SK-N-SH (cell line): Measurements from ENCODE around the gene RHBDF2. TPM values are rescaled to one million over a fixed set of nuclear protein-coding genes. Genes with fewer than 3 reads are reported as not detected.

Source experiments
- CTCF ChIA-PET: fragments of 300-600, 350-600 bp; formaldehyde crosslinking; extraction: SDS; loops from one replicate; lab custom pipeline; 2021; lab: Yijun Ruan, JAX
- POLR2A ChIA-PET: fragments of 350-600 bp; sonication (Branson Sonifier 250); formaldehyde crosslinking; extraction: SDS; loops from one replicate; lab custom pipeline; 2020; ENCODE audit warnings: antibody characterized with exemption, inconsistent platforms; lab: Yijun Ruan, JAX
- DNase-seq: peaks from one replicate; pipeline ENCODE4 v3.0.0; 2012
- H2AFZ ChIP-seq: fragments of 200-600 bp; sonication (generic); 2 replicates; pipeline ENCODE4 v1.8.1; 2016; ENCODE audit warnings: antibody characterized with exemption, mild to moderate bottlenecking, low read depth
- H3F3A ChIP-seq: fragments of 200-600 bp; sonication (generic); replicated peaks from 2 replicates; pipeline ENCODE3; 2016; ENCODE audit warnings: antibody characterized with exemption, mild to moderate bottlenecking; ENCODE audit not compliant: insufficient read depth
- H3K27ac ChIP-seq, 2 experiments: fragments of 200-500 bp in 1 of 2; fragments of 200-600 bp in 1 of 2; sonication (Bioruptor generic) in 1 of 2; sonication (generic), shearing (Covaris generic) in 1 of 2; 2 replicates each; pipeline versions ENCODE4 v1.5.1 to v1.6.1; 2014 to 2016; ENCODE audit warnings: low read depth in 2 of 2, inconsistent platforms in 1 of 2, low read length in 1 of 2, mild to moderate bottlenecking in 1 of 2, mixed read lengths in 1 of 2
- H3K27me3 ChIP-seq: fragments of 200-600 bp; sonication (generic), shearing (Covaris generic); 2 replicates; pipeline ENCODE4 v1.6.1; 2016; ENCODE audit warnings: mixed run types; ENCODE audit not compliant: insufficient read depth
- H3K36me3 ChIP-seq, 2 experiments: fragments of 200-500 bp in 1 of 2; fragments of 200-600 bp in 1 of 2; sonication (Bioruptor generic) in 1 of 2; sonication (generic) in 1 of 2; replicated peaks in 1 of 2; 2 replicates each; pipeline versions ENCODE3 to v1.5.1; 2014 to 2016; ENCODE audit warnings: low read length in 1 of 2, mild to moderate bottlenecking in 1 of 2; ENCODE audit not compliant: insufficient read depth in 2 of 2, control insufficient read depth in 1 of 2
- H3K4me1 ChIP-seq, 2 experiments: fragments of 200-500 bp in 1 of 2; fragments of 200-600 bp in 1 of 2; sonication (Bioruptor generic) in 1 of 2; sonication (generic), shearing (Covaris generic) in 1 of 2; 2 replicates each; pipeline versions ENCODE4 v1.5.1 to v1.6.1; 2014 to 2016; ENCODE audit warnings: low read depth in 1 of 2, low read length in 1 of 2, mixed run types in 1 of 2; ENCODE audit not compliant: insufficient read depth in 2 of 2, control insufficient read depth in 1 of 2
- H3K4me2 ChIP-seq: fragments of 200-600 bp; sonication (generic), shearing (Covaris generic); 2 replicates; pipeline ENCODE4 v1.6.1; 2017; ENCODE audit warnings: mixed run types
- H3K4me3 ChIP-seq, 2 experiments: fragments of 200-500 bp in 1 of 2; fragments of 200-600 bp in 1 of 2; sonication (Bioruptor generic) in 1 of 2; sonication (generic), shearing (Covaris generic) in 1 of 2; 2 replicates each; pipeline versions ENCODE4 v1.5.1 to v1.8.1; 2014 to 2016; ENCODE audit warnings: low read depth in 2 of 2, inconsistent platforms in 1 of 2, low read length in 1 of 2, mild to moderate bottlenecking in 1 of 2, mixed read lengths in 1 of 2, moderate library complexity in 1 of 2
- H3K79me2 ChIP-seq: fragments of 200-600 bp; sonication (generic); 2 replicates; pipeline ENCODE4 v1.8.1; 2017; ENCODE audit warnings: mild to moderate bottlenecking; ENCODE audit not compliant: insufficient read depth
- H3K9ac ChIP-seq: fragments of 200-600 bp; sonication (generic); 2 replicates; pipeline ENCODE4 v1.6.1; 2017; ENCODE audit warnings: mixed run types
- H3K9me2 ChIP-seq: fragments of 200-600 bp; sonication (generic); 2 replicates; pipeline ENCODE4 v1.6.1; 2017; ENCODE audit warnings: mixed run types
- H3K9me3 ChIP-seq: fragments of 200-600 bp; sonication (generic); 2 replicates; pipeline ENCODE4 v1.6.1; 2017; ENCODE audit warnings: mixed run types, mild to moderate bottlenecking, moderate library complexity
- H4K20me1 ChIP-seq: fragments of 200-600 bp; sonication (generic); 2 replicates; pipeline ENCODE4 v1.6.1; 2017; ENCODE audit warnings: mild to moderate bottlenecking, mixed run types; ENCODE audit not compliant: insufficient read depth
- CTCF ChIP-seq: fragments of 200-600 bp; sonication (generic); IDR thresholded peaks from 2 replicates; pipeline ENCODE4 v1.6.1; 2017; ENCODE audit warnings: antibody characterized with exemption, mild to moderate bottlenecking, moderate library complexity
- EP300 ChIP-seq, 2 experiments: IDR thresholded peaks; 2 replicates each; pipeline versions ENCODE4 v1.4.0 to v1.6.1; 2012; ENCODE audit warnings: borderline replicate concordance in 1 of 2, low read depth in 1 of 2, low read length in 1 of 2
- FOXM1 ChIP-seq: IDR thresholded peaks from 2 replicates; pipeline ENCODE4 v1.4.0; 2012; ENCODE audit warnings: low read depth, mild to moderate bottlenecking
- JUND ChIP-seq: IDR thresholded peaks from 2 replicates; pipeline ENCODE4 v1.4.0; 2012
- NFIC ChIP-seq: IDR thresholded peaks from 2 replicates; pipeline ENCODE4 v1.4.0; 2012; ENCODE audit warnings: borderline replicate concordance
- RAD21 ChIP-seq: IDR thresholded peaks from 2 replicates; pipeline ENCODE4 v1.6.1; 2012; ENCODE audit warnings: mild to moderate bottlenecking, low read length
- SIN3A ChIP-seq: IDR thresholded peaks from 2 replicates; pipeline ENCODE4 v1.6.1; 2012; ENCODE audit warnings: low read depth, mild to moderate bottlenecking, low read length, moderate library complexity, borderline replicate concordance
- TAF1 ChIP-seq: IDR thresholded peaks from 2 replicates; pipeline ENCODE4 v1.6.1; 2012; ENCODE audit warnings: low read depth, mild to moderate bottlenecking, low read length, moderate library complexity, borderline replicate concordance
- TCF12 ChIP-seq: IDR thresholded peaks from 2 replicates; pipeline ENCODE4 v1.4.0; 2012
- TEAD4 ChIP-seq: IDR thresholded peaks from 2 replicates; pipeline ENCODE4 v1.4.0; 2012; ENCODE audit warnings: mild to moderate bottlenecking, borderline replicate concordance; ENCODE audit not compliant: insufficient read depth
- USF1 ChIP-seq: IDR thresholded peaks from 2 replicates; pipeline ENCODE4 v1.4.0; 2012; ENCODE audit warnings: low read depth, borderline replicate concordance
- YY1 ChIP-seq: IDR thresholded peaks from 2 replicates; pipeline ENCODE4 v1.4.0; 2012; ENCODE audit warnings: low read depth, mild to moderate bottlenecking
- WGBS: methylation state at CpG from one replicate; pipeline ENCODE4 v1.1.6; 2017; ENCODE audit warnings: low lambda C conversion rate; 5-methylcytosine and 5-hydroxymethylcytosine counted together
- polyA plus RNA-seq, 3 experiments: library from polyadenylated mRNA; depleted of rRNA; stranded (reverse); fragments of >200 nt; gene quantifications; 2 replicates each; pipeline ENCODE4 v1.2.3, GENCODE V29; 2012
- TF ChIP-seq, protein P1 (sequence below): IDR thresholded peaks from 2 replicates; pipeline ENCODE4; 2012

RHBDF2 gene
- polyA plus RNA-seq, 1 of the 3 experiments (the other 2 are of a cell fraction), result 16.1 TPM

GRCh38 chr17:76549539-76549938, 48.3 kb upstream of the RHBDF2 start:
- Histone ChIP-seq H3K4me1 (peaks cover 17 to 50% of the 10 kb centered on the region in 2 experiments), H4K20me1 (peaks cover 11% of the 10 kb centered on the region), H3K36me3 (no peaks in the 10 kb centered on the region), H3K9me2 (no peaks in the 10 kb centered on the region), H3K9me3 (no peaks in the 10 kb centered on the region), H3K9ac (no peak overlapping the region), H2AFZ (no peak overlapping the region), H3F3A (peaks cover 17% of the 10 kb centered on the region), H3K27me3 (no peaks in the 10 kb centered on the region), H3K4me2 (no peak overlapping the region), H3K79me2 (no peaks in the 10 kb centered on the region), H3K27ac (no peak overlapping the region), H3K4me3 (no peak overlapping the region)
- WGBS, result 90% methylated on average over 7 of the region's 7 CpGs
- CTCF ChIA-PET, result interaction anchor here (1.0 to 14.5 kb wide), 9 partner anchors 8 to 276 kb away, joined by 3 to 319 read pairs (median 3); partner anchors contain the start of gene AANAT
- TF ChIP-seq TEAD4, result no peak
- TF ChIP-seq NFIC, result no peak
- no peak for TF ChIP-seq CTCF
- no peak for TF ChIP-seq YY1
- no peak for TF ChIP-seq EP300 (IDR thresholded peaks at IDR 0.05; ENCODE audit: borderline replicate concordance in 1 of 2, low read depth in 1 of 2, low read length in 1 of 2)
- TF ChIP-seq SIN3A, result no peak
- TF ChIP-seq TAF1, result no peak
- TF ChIP-seq JUND, result no peak
- TF ChIP-seq USF1, result no peak
- no peak for TF ChIP-seq FOXM1
- no peak for TF ChIP-seq TCF12
- TF ChIP-seq, protein P1, sequence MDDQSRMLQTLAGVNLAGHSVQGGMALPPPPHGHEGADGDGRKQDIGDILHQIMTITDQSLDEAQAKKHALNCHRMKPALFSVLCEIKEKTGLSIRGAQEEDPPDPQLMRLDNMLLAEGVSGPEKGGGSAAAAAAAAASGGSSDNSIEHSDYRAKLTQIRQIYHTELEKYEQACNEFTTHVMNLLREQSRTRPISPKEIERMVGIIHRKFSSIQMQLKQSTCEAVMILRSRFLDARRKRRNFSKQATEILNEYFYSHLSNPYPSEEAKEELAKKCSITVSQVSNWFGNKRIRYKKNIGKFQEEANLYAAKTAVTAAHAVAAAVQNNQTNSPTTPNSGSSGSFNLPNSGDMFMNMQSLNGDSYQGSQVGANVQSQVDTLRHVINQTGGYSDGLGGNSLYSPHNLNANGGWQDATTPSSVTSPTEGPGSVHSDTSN, result no peak
- DNase-seq, result no peak
- POLR2A ChIA-PET, result no interaction called here

DNA sequence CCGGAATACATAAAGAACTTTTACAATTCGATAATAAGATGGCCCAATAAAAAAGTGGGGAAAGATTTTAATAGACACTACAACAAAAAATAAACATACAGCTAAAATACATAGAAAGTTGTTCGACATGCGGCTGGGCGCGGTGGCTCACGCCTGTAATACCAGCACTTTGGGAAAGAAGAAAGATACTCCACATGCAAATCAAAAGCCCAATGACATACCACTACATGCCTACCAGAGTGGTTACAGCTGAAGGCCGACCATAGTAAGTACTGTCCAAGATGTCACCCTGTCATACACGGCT, 47.9 kb upstream of the RHBDF2 start:
- no peaks in the 10 kb centered on the region for H3K79me2 ChIP-seq
- no peak overlapping the region; a peak in 1 of 4 replicates for H3K27ac ChIP-seq
- ChIA-PET CTCF (interaction anchor here (0.7 to 14.5 kb wide), 10 partner anchors 8 to 276 kb away, joined by 3 to 319 read pairs (median 3); partner anchors contain the start of genes AANAT and PRCD), POLR2A (no interaction called here)
- H3K4me2 ChIP-seq, result no peak overlapping the region
- H3K36me3 ChIP-seq, result no peaks in the 10 kb centered on the region
- peaks cover 17% of the 10 kb centered on the region for H3F3A ChIP-seq
- H3K9ac ChIP-seq, result no peak overlapping the region
- H3K4me3 ChIP-seq, result no peak overlapping the region
- peaks cover 21 to 50% of the 10 kb centered on the region in 2 experiments for H3K4me1 ChIP-seq
- H4K20me1 ChIP-seq, result peaks cover 11% of the 10 kb centered on the region
- TF ChIP-seq JUND (no peak), RAD21 (no peak)
- no peak overlapping the region for H2AFZ ChIP-seq
- no peaks in the 10 kb centered on the region for H3K27me3 ChIP-seq
- H3K9me2 ChIP-seq, result no peaks in the 10 kb centered on the region
- H3K9me3 ChIP-seq, result no peaks in the 10 kb centered on the region
- no peak for DNase-seq
- 85% methylated on average over 9 of the region's 9 CpGs for WGBS
